HCT116 (cell line): ENCODE measurements around the gene PCYT1B. TPM values are rescaled to one million over a fixed set of nuclear protein-coding genes. Genes with fewer than 3 reads are reported as not detected.

Source experiments
- ATAC-seq: fragments of 200-7000 bp; cut with Tn5 transposase; 2 replicates; pipeline ENCODE4 v1.9.1; 2020; ENCODE audit warnings: mild to moderate bottlenecking, moderate library complexity
- BruUV-seq: library from RNA; stranded (reverse); fragments of 400-500 nt; replicated peaks from 2 replicates; lab custom pipeline; 2021; lab: Mats Ljungman, UMichigan
- CTCF ChIA-PET: fragments of 300-600 bp; sonication (Branson Sonifier 250); formaldehyde crosslinking; loops from one replicate; lab custom pipeline; 2021; ENCODE audit warnings: antibody characterized with exemption; lab: Charles Lee
- POLR2A ChIA-PET: fragments of 300-600, 350-600 bp; sonication (Branson Sonifier 250); formaldehyde crosslinking; loops from one replicate; lab custom pipeline; 2021; ENCODE audit warnings: antibody characterized with exemption; lab: Charles Lee
- RAD21 ChIA-PET, 2 experiments: fragments of 300-600 bp; sonication (Branson Sonifier 250); formaldehyde crosslinking; loops; one replicate each; lab custom pipeline; 2023; ENCODE audit warnings: low total read pairs in 2 of 2; ENCODE audit not compliant: uncharacterized antibody in 2 of 2, unreplicated experiment in 2 of 2, low non-redundant PET in 1 of 2; lab: Charles Lee
- DNase-seq: peaks from one replicate; pipeline ENCODE4 v3.0.0-alpha.2; 2010; ENCODE audit warnings: low read depth, low spot score
- H2AFZ ChIP-seq: fragments of 200-600 bp; shearing (Covaris generic), sonication (generic); 2 replicates; pipeline ENCODE4 v1.6.1; 2017; ENCODE audit warnings: low read depth, mixed run types, mixed read lengths, antibody characterized with exemption, low read length; ENCODE audit not compliant: poor library complexity, severe bottlenecking
- H3K27ac ChIP-seq: 2 replicates; pipeline ENCODE4 v1.5.1; 2012; ENCODE audit warnings: low read depth, low read length
- H3K27me3 ChIP-seq: fragments of 200-600 bp; sonication (generic); 2 replicates; pipeline ENCODE4 v1.6.1; 2016; ENCODE audit warnings: mixed run types, low read length, mixed read lengths; ENCODE audit not compliant: insufficient read depth
- H3K36me3 ChIP-seq, 2 experiments: fragments of 200-500 bp in 1 of 2; fragments of 200-600 bp in 1 of 2; sonication (Bioruptor generic) in 1 of 2; sonication (generic) in 1 of 2; 2 replicates each; pipeline versions ENCODE4 v1.5.1 to v1.6.1; 2014 to 2016; ENCODE audit warnings: low read length in 2 of 2, inconsistent platforms in 1 of 2, mixed read lengths in 1 of 2, mixed run types in 1 of 2; ENCODE audit not compliant: insufficient read depth in 2 of 2, control insufficient read depth in 1 of 2
- H3K4me1 ChIP-seq, 2 experiments: fragments of 200-600 bp in 1 of 2; sonication (generic) in 1 of 2; 2 replicates each; pipeline versions ENCODE4 v1.5.1 to v1.6.1; 2012 to 2017; ENCODE audit warnings: low read length in 2 of 2, inconsistent platforms in 1 of 2, mild to moderate bottlenecking in 1 of 2, mixed read lengths in 1 of 2, mixed run types in 1 of 2, moderate library complexity in 1 of 2; ENCODE audit not compliant: insufficient read depth in 2 of 2, control insufficient read depth in 1 of 2
- H3K4me2 ChIP-seq: fragments of 200-600 bp; sonication (generic); 2 replicates; pipeline ENCODE4 v1.6.1; 2017; ENCODE audit warnings: mixed run types, low read length, mixed read lengths
- H3K4me3 ChIP-seq, 2 experiments: fragments of 200-600 bp in 1 of 2; sonication (generic) in 1 of 2; replicated peaks in 1 of 2; 2 replicates each; pipeline ENCODE4 v1.5.1; 2011 to 2016; ENCODE audit warnings: low read length in 2 of 2, control low read depth in 1 of 2, low read depth in 1 of 2, mild to moderate bottlenecking in 1 of 2, mixed read lengths in 1 of 2, mixed run types in 1 of 2
- H3K79me2 ChIP-seq: fragments of 200-600 bp; sonication (generic); 2 replicates; pipeline ENCODE4 v1.6.1; 2017; ENCODE audit warnings: mild to moderate bottlenecking, mixed run types, low read length, moderate library complexity, mixed read lengths; ENCODE audit not compliant: insufficient read depth
- H3K9ac ChIP-seq: fragments of 200-600 bp; sonication (generic); 2 replicates; pipeline ENCODE4 v1.6.1; 2016; ENCODE audit warnings: low read length, mixed read lengths
- H3K9me2 ChIP-seq: fragments of 200-600 bp; sonication (generic), shearing (Covaris generic); 2 replicates; pipeline ENCODE4 v1.6.1; 2017; ENCODE audit warnings: mixed run types, mild to moderate bottlenecking, moderate library complexity; ENCODE audit not compliant: insufficient read depth
- H3K9me3 ChIP-seq, 2 experiments: fragments of 200-500 bp in 1 of 2; fragments of 200-600 bp in 1 of 2; sonication (Bioruptor generic) in 1 of 2; sonication (generic) in 1 of 2; 2 replicates each; pipeline ENCODE4 v1.6.1; 2014 to 2017; ENCODE audit warnings: low read length in 2 of 2, mixed read lengths in 2 of 2, inconsistent platforms in 1 of 2, low read depth in 1 of 2, mild to moderate bottlenecking in 1 of 2, mixed run types in 1 of 2, moderate library complexity in 1 of 2; ENCODE audit not compliant: control insufficient read depth in 1 of 2, insufficient read depth in 1 of 2
- H4K20me1 ChIP-seq: fragments of 200-600 bp; sonication (generic), shearing (Covaris generic); 2 replicates; pipeline ENCODE4 v1.6.1; 2017; ENCODE audit warnings: mixed run types, mild to moderate bottlenecking, moderate library complexity; ENCODE audit not compliant: insufficient read depth
- CBX3 ChIP-seq: IDR thresholded peaks from 2 replicates; pipeline ENCODE4 v1.6.1; 2012; ENCODE audit warnings: low read depth
- CEBPB ChIP-seq: IDR thresholded peaks from 2 replicates; pipeline ENCODE4 v1.6.1; 2012; ENCODE audit warnings: low read depth
- EZH2phosphoT487 ChIP-seq: fragments of 200-600 bp; IDR thresholded peaks from 2 replicates; pipeline ENCODE4 v1.6.1; 2018; ENCODE audit warnings: antibody characterized with exemption, borderline replicate concordance
- POLR2AphosphoS5 ChIP-seq: IDR thresholded peaks from 2 replicates; pipeline ENCODE4 v1.6.1; 2011; ENCODE audit warnings: mild to moderate bottlenecking, low read depth, low read length, moderate library complexity
- RAD21 ChIP-seq: IDR thresholded peaks from 2 replicates; pipeline ENCODE4 v1.6.1; 2012; ENCODE audit warnings: low read depth, mild to moderate bottlenecking
- ZFX ChIP-seq: fragments of 450-650 bp; IDR thresholded peaks from 2 replicates; pipeline ENCODE4 v1.6.1; 2017
- intact Hi-C: fragments of 100-400 bp; cut with micrococcal nuclease; formaldehyde crosslinking; loops from 2 replicates; pipeline ENCODE4 v1.10.0; 2022
- total RNA-seq: library from RNA; stranded (reverse); gene quantifications from one replicate; pipeline ENCODE4 v1.2.1, GENCODE V29; 2021; ENCODE audit not compliant: unreplicated experiment
- TF ChIP-seq, protein P1 (sequence below), 3 experiments: fragments of 200-600 bp in 1 of 3; sonication (generic) in 1 of 3; IDR thresholded peaks in 2 of 3; conservative IDR thresholded peaks in 1 of 3; 2 replicates each; pipeline ENCODE4 v1.5.1; 2012 to 2017; ENCODE audit warnings: low read depth in 2 of 3, low read length in 2 of 3, antibody characterized with exemption in 1 of 3, borderline replicate concordance in 1 of 3, control low read depth in 1 of 3, mild to moderate bottlenecking in 1 of 3, mixed read lengths in 1 of 3, mixed run types in 1 of 3, moderate library complexity in 1 of 3; ENCODE audit not compliant: insufficient read depth in 1 of 3
- TF ChIP-seq, protein P2 (sequence below): IDR thresholded peaks from 2 replicates; pipeline ENCODE4 v1.6.1; 2012; ENCODE audit warnings: low read depth
- TF ChIP-seq, protein P3 (sequence below): IDR thresholded peaks from 2 replicates; pipeline ENCODE4 v1.6.1; 2012

Gene PCYT1B
- total RNA-seq, 1 experiment from 2014 or later = not detected

DNA sequence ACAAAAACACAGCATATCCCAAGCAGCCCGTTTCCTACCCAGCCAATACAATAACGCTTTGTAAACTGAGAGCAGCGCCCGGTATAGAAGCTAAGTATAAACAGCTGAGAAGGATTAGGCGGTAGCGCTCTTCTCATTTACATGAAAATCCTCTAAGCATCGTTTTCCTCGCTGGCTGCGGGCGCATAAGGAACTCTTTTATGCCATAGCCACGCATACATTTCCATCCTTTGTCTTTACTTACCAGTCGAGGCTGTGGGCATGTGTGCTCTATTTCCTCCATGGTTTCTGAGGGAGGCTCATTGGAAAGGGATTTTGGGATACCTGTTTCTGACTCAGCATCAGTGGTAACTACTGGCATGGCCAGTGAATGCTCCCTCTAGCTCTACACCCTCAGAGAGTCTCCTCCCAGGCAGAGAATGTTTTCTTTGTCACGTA, 383 bp downstream of the PCYT1B start:
- ChIA-PET RAD21 (no interaction called here), POLR2A (no interaction called here), CTCF (no interaction called here)
- H3K36me3 ChIP-seq = no peaks in the 10 kb centered on the region
- TF ChIP-seq, protein P1, sequence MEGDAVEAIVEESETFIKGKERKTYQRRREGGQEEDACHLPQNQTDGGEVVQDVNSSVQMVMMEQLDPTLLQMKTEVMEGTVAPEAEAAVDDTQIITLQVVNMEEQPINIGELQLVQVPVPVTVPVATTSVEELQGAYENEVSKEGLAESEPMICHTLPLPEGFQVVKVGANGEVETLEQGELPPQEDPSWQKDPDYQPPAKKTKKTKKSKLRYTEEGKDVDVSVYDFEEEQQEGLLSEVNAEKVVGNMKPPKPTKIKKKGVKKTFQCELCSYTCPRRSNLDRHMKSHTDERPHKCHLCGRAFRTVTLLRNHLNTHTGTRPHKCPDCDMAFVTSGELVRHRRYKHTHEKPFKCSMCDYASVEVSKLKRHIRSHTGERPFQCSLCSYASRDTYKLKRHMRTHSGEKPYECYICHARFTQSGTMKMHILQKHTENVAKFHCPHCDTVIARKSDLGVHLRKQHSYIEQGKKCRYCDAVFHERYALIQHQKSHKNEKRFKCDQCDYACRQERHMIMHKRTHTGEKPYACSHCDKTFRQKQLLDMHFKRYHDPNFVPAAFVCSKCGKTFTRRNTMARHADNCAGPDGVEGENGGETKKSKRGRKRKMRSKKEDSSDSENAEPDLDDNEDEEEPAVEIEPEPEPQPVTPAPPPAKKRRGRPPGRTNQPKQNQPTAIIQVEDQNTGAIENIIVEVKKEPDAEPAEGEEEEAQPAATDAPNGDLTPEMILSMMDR (IDR thresholded peaks at IDR 0.05 in 2 of 3, conservative IDR thresholded peaks at IDR 0.05 in 1 of 3; ENCODE audit: borderline replicate concordance in 1 of 3, insufficient read depth in 1 of 3, low read depth in 2 of 3, low read length in 2 of 3) = no peak
- TF ChIP-seq, protein P2, sequence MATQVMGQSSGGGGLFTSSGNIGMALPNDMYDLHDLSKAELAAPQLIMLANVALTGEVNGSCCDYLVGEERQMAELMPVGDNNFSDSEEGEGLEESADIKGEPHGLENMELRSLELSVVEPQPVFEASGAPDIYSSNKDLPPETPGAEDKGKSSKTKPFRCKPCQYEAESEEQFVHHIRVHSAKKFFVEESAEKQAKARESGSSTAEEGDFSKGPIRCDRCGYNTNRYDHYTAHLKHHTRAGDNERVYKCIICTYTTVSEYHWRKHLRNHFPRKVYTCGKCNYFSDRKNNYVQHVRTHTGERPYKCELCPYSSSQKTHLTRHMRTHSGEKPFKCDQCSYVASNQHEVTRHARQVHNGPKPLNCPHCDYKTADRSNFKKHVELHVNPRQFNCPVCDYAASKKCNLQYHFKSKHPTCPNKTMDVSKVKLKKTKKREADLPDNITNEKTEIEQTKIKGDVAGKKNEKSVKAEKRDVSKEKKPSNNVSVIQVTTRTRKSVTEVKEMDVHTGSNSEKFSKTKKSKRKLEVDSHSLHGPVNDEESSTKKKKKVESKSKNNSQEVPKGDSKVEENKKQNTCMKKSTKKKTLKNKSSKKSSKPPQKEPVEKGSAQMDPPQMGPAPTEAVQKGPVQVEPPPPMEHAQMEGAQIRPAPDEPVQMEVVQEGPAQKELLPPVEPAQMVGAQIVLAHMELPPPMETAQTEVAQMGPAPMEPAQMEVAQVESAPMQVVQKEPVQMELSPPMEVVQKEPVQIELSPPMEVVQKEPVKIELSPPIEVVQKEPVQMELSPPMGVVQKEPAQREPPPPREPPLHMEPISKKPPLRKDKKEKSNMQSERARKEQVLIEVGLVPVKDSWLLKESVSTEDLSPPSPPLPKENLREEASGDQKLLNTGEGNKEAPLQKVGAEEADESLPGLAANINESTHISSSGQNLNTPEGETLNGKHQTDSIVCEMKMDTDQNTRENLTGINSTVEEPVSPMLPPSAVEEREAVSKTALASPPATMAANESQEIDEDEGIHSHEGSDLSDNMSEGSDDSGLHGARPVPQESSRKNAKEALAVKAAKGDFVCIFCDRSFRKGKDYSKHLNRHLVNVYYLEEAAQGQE = no peak
- TF ChIP-seq RAD21 = no peak
- TF ChIP-seq, protein P3, sequence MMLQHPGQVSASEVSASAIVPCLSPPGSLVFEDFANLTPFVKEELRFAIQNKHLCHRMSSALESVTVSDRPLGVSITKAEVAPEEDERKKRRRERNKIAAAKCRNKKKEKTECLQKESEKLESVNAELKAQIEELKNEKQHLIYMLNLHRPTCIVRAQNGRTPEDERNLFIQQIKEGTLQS = no peak
- TF ChIP-seq POLR2AphosphoS5 = no peak
- TF ChIP-seq CBX3 = no peak
- TF ChIP-seq ZFX = no peak
- no peak for TF ChIP-seq EZH2phosphoT487
- no peak for TF ChIP-seq CEBPB
- H2AFZ ChIP-seq = no peak overlapping the region
- H3K27me3 ChIP-seq = no peaks in the 10 kb centered on the region
- no peak overlapping the region for H3K4me3 ChIP-seq
- no peak overlapping the region for H3K4me2 ChIP-seq
- DNase-seq (no peak), ATAC-seq (no peak)
- BruUV-seq = no TSS peak
- H3K4me1 ChIP-seq = no peaks in the 10 kb centered on the region
- no peaks in the 10 kb centered on the region for H3K9me2 ChIP-seq
- intact Hi-C loops = no loop called here
- no peaks in the 10 kb centered on the region for H4K20me1 ChIP-seq
- H3K79me2 ChIP-seq = no peaks in the 10 kb centered on the region
- no peaks in the 10 kb centered on the region for H3K9me3 ChIP-seq
- H3K27ac ChIP-seq = no peak overlapping the region
- H3K9ac ChIP-seq = no peak overlapping the region
